ENCODE measurements around the gene HIRA. TPM values are rescaled to one million over a fixed set of nuclear protein-coding genes. Genes with fewer than 3 reads are reported as not detected.

Gene HIRA
- polyA plus RNA-seq, 3 donors = 1.8 to 20.7 (median 2.6) TPM

- 100% methylated on average over 2 of the region's 4 CpGs for WGBS (ENCODE audit: insufficient coverage)
- no peaks in the 10 kb centered on the region for H3K9me3 ChIP-seq (replicated peaks in 1 of 2; ENCODE audit: control insufficient read depth in 1 of 2, insufficient read depth in 1 of 2, low read length in 2 of 2)
- H4K20me1 ChIP-seq (ENCODE audit: insufficient read depth, low read length) = peaks cover 5% of the 10 kb centered on the region
- no peak overlapping the region for H3K9ac ChIP-seq (ENCODE audit: insufficient read depth, low read length, poor library complexity, severe bottlenecking)
- H2AFZ ChIP-seq (ENCODE audit: insufficient read depth, low read depth, low read length, poor library complexity, severe bottlenecking) = no peak overlapping the region
- H3K27me3 Mint-ChIP-seq (ENCODE audit: low read depth in 3 of 3) = peaks cover 0 to 1% (median 0%) of the 10 kb centered on the region in 3 donors
- no peaks in the 10 kb centered on the region for H3K4me1 ChIP-seq (ENCODE audit: control insufficient read depth in 1 of 2, insufficient read depth in 2 of 2, low read length in 2 of 2)
- no peak for DNase-seq
- H3K27me3 ChIP-seq (ENCODE audit: control insufficient read depth in 2 of 2, insufficient read depth in 2 of 2, low read length in 2 of 2) = no peaks in the 10 kb centered on the region
- no peaks in the 10 kb centered on the region for H3K9me3 Mint-ChIP-seq
- no peak overlapping the region for H3K27ac ChIP-seq (ENCODE audit: low read depth in 1 of 2, low read length in 2 of 2)
- intact Hi-C loops (cut with micrococcal nuclease) = loop anchor here in 1 of 2 donors (10.0 kb wide), 1 partner anchor 62 kb away; no protein-coding TSS in a partner anchor
- no peak overlapping the region for H3K4me3 Mint-ChIP-seq
- H3K36me3 ChIP-seq (replicated peaks in 1 of 2; ENCODE audit: control insufficient read depth in 1 of 2, insufficient read depth in 2 of 2, low read length in 2 of 2) = peaks cover 71 to 99% of the 10 kb centered on the region in 2 donors
- no peak for TF ChIP-seq CTCF (IDR thresholded peaks at IDR 0.05)
- no peaks in the 10 kb centered on the region for H3K79me2 ChIP-seq (ENCODE audit: insufficient read depth, low read length)
- H3K4me3 ChIP-seq (replicated peaks in 1 of 3; ENCODE audit: low read depth in 2 of 3, low read length in 3 of 3) = no peak overlapping the region
- H3K27ac Mint-ChIP-seq = no peak overlapping the region
- H3K4me1 Mint-ChIP-seq = no peaks in the 10 kb centered on the region
- H3K4me2 ChIP-seq (replicated peaks; ENCODE audit: extremely low read depth, low read length, poor library complexity, severe bottlenecking) = no peak overlapping the region
- peaks cover 82 to 93% of the 10 kb centered on the region in 2 donors for H3K36me3 Mint-ChIP-seq
Measured at GRCh38 chr22:19402642-19403191, 28.8 kb downstream of the HIRA start.

GRCh38 chr22:19401483-19401882 is 30.1 kb downstream of the HIRA start:
- no peak overlapping the region for H3K27ac ChIP-seq (ENCODE audit: low read depth in 1 of 2, low read length in 2 of 2)
- peaks cover 82 to 93% of the 10 kb centered on the region in 2 donors for H3K36me3 Mint-ChIP-seq
- no peak overlapping the region for H3K4me3 ChIP-seq (replicated peaks in 1 of 3; ENCODE audit: low read depth in 2 of 3, low read length in 3 of 3)
- H3K36me3 ChIP-seq (replicated peaks in 1 of 2; ENCODE audit: control insufficient read depth in 1 of 2, insufficient read depth in 2 of 2, low read length in 2 of 2) = peaks cover 71 to 99% of the 10 kb centered on the region in 2 donors
- DNase-seq = no peak
- WGBS (ENCODE audit: insufficient coverage) = 93% methylated on average over 2 of the region's 4 CpGs
- no peaks in the 10 kb centered on the region for H3K4me1 Mint-ChIP-seq
- H3K9me3 Mint-ChIP-seq = no peaks in the 10 kb centered on the region
- no peak overlapping the region for H3K9ac ChIP-seq (ENCODE audit: insufficient read depth, low read length, poor library complexity, severe bottlenecking)
- H3K4me2 ChIP-seq (replicated peaks; ENCODE audit: extremely low read depth, low read length, poor library complexity, severe bottlenecking) = no peak overlapping the region
- intact Hi-C loops (cut with micrococcal nuclease) = loop anchor here in 1 of 2 donors (10.0 kb wide), 1 partner anchor 63 kb away; no protein-coding TSS in a partner anchor
- H3K27me3 ChIP-seq (ENCODE audit: control insufficient read depth in 2 of 2, insufficient read depth in 2 of 2, low read length in 2 of 2) = no peaks in the 10 kb centered on the region
- peaks cover 0 to 1% (median 0%) of the 10 kb centered on the region in 3 donors for H3K27me3 Mint-ChIP-seq (ENCODE audit: low read depth in 3 of 3)
- no peak overlapping the region for H3K27ac Mint-ChIP-seq
- no peak overlapping the region for H3K4me3 Mint-ChIP-seq
- no peaks in the 10 kb centered on the region for H3K9me3 ChIP-seq (replicated peaks in 1 of 2; ENCODE audit: control insufficient read depth in 1 of 2, insufficient read depth in 1 of 2, low read length in 2 of 2)
- no peaks in the 10 kb centered on the region for H3K79me2 ChIP-seq (ENCODE audit: insufficient read depth, low read length)
- H3K4me1 ChIP-seq (ENCODE audit: control insufficient read depth in 1 of 2, insufficient read depth in 2 of 2, low read length in 2 of 2) = no peaks in the 10 kb centered on the region
- TF ChIP-seq CTCF (IDR thresholded peaks at IDR 0.05) = no peak
- no peak overlapping the region for H2AFZ ChIP-seq (ENCODE audit: insufficient read depth, low read depth, low read length, poor library complexity, severe bottlenecking)
- peaks cover 5% of the 10 kb centered on the region for H4K20me1 ChIP-seq (ENCODE audit: insufficient read depth, low read length)
